Neural progenitor cell (in vitro differentiated cells): ENCODE data around the gene PTPRN2.

Experiments
- CTCF ChIP-seq: fragments of 200-600 bp; sonication (generic); IDR thresholded peaks from 2 replicates; pipeline ENCODE4 v1.5.1; 2017; ENCODE audit warnings: antibody characterized with exemption, mild to moderate bottlenecking
- EZH2phosphoT487 ChIP-seq: fragments of 200-600 bp; sonication (generic); IDR thresholded peaks from 2 replicates; pipeline ENCODE4 v1.6.1; 2017; ENCODE audit warnings: antibody characterized with exemption

DNA sequence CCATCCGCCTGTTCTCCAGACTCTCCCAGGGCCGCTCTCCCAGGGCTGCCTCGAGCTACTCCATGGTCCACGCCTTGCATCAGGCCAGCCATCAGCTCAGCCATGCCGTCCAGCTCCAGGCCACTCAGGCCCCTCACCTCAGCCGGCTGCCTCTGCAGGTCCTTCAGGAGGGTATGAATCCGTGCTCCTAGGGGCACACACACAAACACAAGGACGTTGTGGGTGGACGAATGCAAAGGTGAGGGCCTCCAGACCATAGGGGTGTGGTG is 449.4 kb downstream of the PTPRN2 start:
- TF ChIP-seq CTCF (no peak), EZH2phosphoT487 (no peak)
